Endothelial cell of umbilical vein (primary cell): ENCODE measurements around the gene GFAP. TPM values are rescaled to one million over a fixed set of nuclear protein-coding genes. Genes with fewer than 3 reads are reported as not detected.

ENCODE experiments used
- BruUV-seq: library from RNA; stranded (reverse); fragments of 400-500 nt; replicated peaks from 2 replicates; lab custom pipeline; 2021; lab: Mats Ljungman, UMichigan
- CTCF ChIA-PET: fragments of 300-600, 350-600 bp; sonication (Branson Sonifier 250); formaldehyde crosslinking; loops from one replicate; lab custom pipeline; 2021; ENCODE audit warnings: antibody characterized with exemption, inconsistent platforms; lab: Charles Lee
- POLR2A ChIA-PET: fragments of 300-600, 350-600 bp; sonication (Branson Sonifier 250); formaldehyde crosslinking; loops from one replicate; lab custom pipeline; 2021; ENCODE audit warnings: antibody characterized with exemption, inconsistent platforms; lab: Charles Lee
- DNase-seq: peaks from one replicate; pipeline ENCODE4 v3.0.0-alpha.2; 2011; ENCODE audit warnings: low read depth, low spot score
- FAIRE-seq: peaks from 2 replicates; lab custom pipeline; 2011; peaks lifted over from hg19 to GRCh38; lab: Jason Lieb, UNC
- H2AFZ ChIP-seq: 2 replicates; pipeline ENCODE4 v1.6.0; 2012; ENCODE audit warnings: low read depth, low read length, control low read depth, inconsistent platforms
- H3K27ac ChIP-seq: 2 replicates; pipeline ENCODE4 v1.5.1; 2011; ENCODE audit warnings: low read depth, mild to moderate bottlenecking, control low read depth, low read length, moderate library complexity; ENCODE audit not compliant: insufficient read depth
- H3K27me3 ChIP-seq, 2 experiments: 2 replicates each; pipeline versions ENCODE4 v1.6.0 to v1.6.1; 2011; ENCODE audit warnings: low read length in 2 of 2, mixed read lengths in 1 of 2; ENCODE audit not compliant: control insufficient read depth in 2 of 2, insufficient read depth in 2 of 2
- H3K36me3 ChIP-seq, 2 experiments: 2 replicates in 1 of 2; 3 replicates in 1 of 2; pipeline ENCODE4 v1.5.1; 2011; ENCODE audit warnings: low read length in 2 of 2, mild to moderate bottlenecking in 1 of 2, moderate library complexity in 1 of 2; ENCODE audit not compliant: control insufficient read depth in 2 of 2, insufficient read depth in 2 of 2; ENCODE audit errors: extremely low read depth in 1 of 2
- H3K4me1 ChIP-seq: 3 replicates; pipeline ENCODE4 v1.5.1; 2011; ENCODE audit warnings: mild to moderate bottlenecking, low read length; ENCODE audit not compliant: control insufficient read depth, insufficient read depth; ENCODE audit errors: extremely low read depth
- H3K4me2 ChIP-seq: 2 replicates; pipeline ENCODE4 v1.6.1; 2011; ENCODE audit warnings: low read length, control low read depth, mixed read lengths; ENCODE audit not compliant: insufficient read depth
- H3K4me3 ChIP-seq, 3 experiments: fragments of 200-600 bp in 1 of 3; sonication (generic), shearing (Covaris generic) in 1 of 3; replicated peaks in 1 of 3; 2 replicates each; pipeline ENCODE4 v1.5.1; 2011 to 2016; ENCODE audit warnings: control low read depth in 3 of 3, low read length in 3 of 3, mild to moderate bottlenecking in 2 of 3, inconsistent platforms in 1 of 3, low read depth in 1 of 3, moderate library complexity in 1 of 3; ENCODE audit not compliant: insufficient read depth in 1 of 3
- H3K79me2 ChIP-seq: 2 replicates; pipeline ENCODE4 v1.6.0; 2012; ENCODE audit warnings: low read length, inconsistent platforms; ENCODE audit not compliant: control insufficient read depth, insufficient read depth
- H3K9ac ChIP-seq: replicated peaks from 2 replicates; pipeline ENCODE3; 2011; ENCODE audit warnings: low read length, control low read depth; ENCODE audit not compliant: insufficient read depth; ENCODE audit errors: extremely low read depth
- H3K9me1 ChIP-seq: replicated peaks from 3 replicates; pipeline ENCODE4 v1.6.0; 2011; ENCODE audit warnings: mild to moderate bottlenecking, low read length; ENCODE audit not compliant: control insufficient read depth, insufficient read depth; ENCODE audit errors: extremely low read depth
- H3K9me3 ChIP-seq: replicated peaks from 2 replicates; pipeline ENCODE4 v1.5.1; 2012; ENCODE audit warnings: low read length, inconsistent platforms; ENCODE audit not compliant: control insufficient read depth, insufficient read depth
- H4K20me1 ChIP-seq: replicated peaks from 2 replicates; pipeline ENCODE3; 2011; ENCODE audit warnings: mild to moderate bottlenecking, low read length; ENCODE audit not compliant: control insufficient read depth, insufficient read depth; ENCODE audit errors: extremely low read depth
- EZH2 ChIP-seq: IDR thresholded peaks from 2 replicates; pipeline ENCODE4 v1.6.1; 2012; ENCODE audit warnings: borderline replicate concordance, low read depth, mild to moderate bottlenecking, moderate library complexity, low read length, inconsistent platforms; ENCODE audit not compliant: severe bottlenecking
- FOS ChIP-seq: IDR thresholded peaks from 2 replicates; pipeline ENCODE4 v1.6.1; 2011; ENCODE audit warnings: mild to moderate bottlenecking, low read length, moderate library complexity, borderline replicate concordance; ENCODE audit not compliant: insufficient read depth
- GATA2 ChIP-seq: IDR thresholded peaks from 2 replicates; pipeline ENCODE4 v1.7.0; 2011; ENCODE audit warnings: low read depth, mild to moderate bottlenecking, moderate library complexity, mixed read lengths, low read length; ENCODE audit not compliant: insufficient read length, insufficient read depth
- JUN ChIP-seq: IDR thresholded peaks from 2 replicates; pipeline ENCODE4 v1.6.1; 2011; ENCODE audit warnings: borderline replicate concordance, low read depth; ENCODE audit not compliant: insufficient read length, insufficient read depth
- MYC ChIP-seq: IDR thresholded peaks from one replicate; pipeline ENCODE4 v1.6.1; 2011; ENCODE audit warnings: mild to moderate bottlenecking, low read depth, low read length
- POLR2A ChIP-seq: IDR thresholded peaks from 2 replicates; pipeline ENCODE4 v1.6.1; 2012; ENCODE audit warnings: low read depth, mild to moderate bottlenecking, control low read depth, low read length
- POLR2AphosphoS5 ChIP-seq: IDR thresholded peaks from 2 replicates; pipeline ENCODE4 v1.6.1; 2012; ENCODE audit warnings: low read depth, mild to moderate bottlenecking, control low read depth, low read length, moderate library complexity; ENCODE audit not compliant: insufficient read depth
- dilution Hi-C: fragments of 300-500 bp; cut with MboI; formaldehyde crosslinking; loops from one replicate; pipeline ENCODE4 v1.15.0; 2019; ENCODE audit warnings: low sequenced_read_pairs; ENCODE audit not compliant: extremely low pct_ligation_motif_present
- intact Hi-C: fragments of 100-400 bp; cut with micrococcal nuclease; formaldehyde crosslinking; loops from one replicate; pipeline ENCODE4 v1.10.0; 2022
- polyA plus RNA-seq, 4 experiments: library from polyadenylated mRNA; depleted of rRNA in 3 of 4; stranded (reverse) in 3 of 4; unstranded in 1 of 4; fragments of >200 nt; gene quantifications; 2 replicates each; pipeline versions ENCODE4 v1.2.1 to v1.2.3, GENCODE V29; 2011 to 2012; ENCODE audit warnings: missing spikeins in 1 of 4
- total RNA-seq: library from RNA; stranded (reverse); gene quantifications from 2 replicates; pipeline ENCODE4 v1.2.3, GENCODE V29; 2021
- TF ChIP-seq, protein P1 (sequence below), 2 donors: IDR thresholded peaks; 1 replicate in 1 of 2; 2 replicates in 1 of 2; pipeline ENCODE4 v1.5.1; 2011; ENCODE audit warnings: low read length in 2 of 2, mild to moderate bottlenecking in 2 of 2, moderate library complexity in 2 of 2, control low read depth in 1 of 2, inconsistent platforms in 1 of 2, low read depth in 1 of 2; ENCODE audit not compliant: insufficient read depth in 1 of 2; ENCODE audit errors: extremely low read depth in 1 of 2
- TF ChIP-seq, protein P2 (sequence below): IDR thresholded peaks from 2 replicates; pipeline ENCODE4 v1.6.1; 2011; ENCODE audit not compliant: insufficient read depth, insufficient read length

Gene GFAP
- total and polyA plus RNA-seq, 2 donors (not counting 3 experiments of a cell fraction or from before 2014, with no cell fraction given) = 0.07 to 0.42 TPM

DNA sequence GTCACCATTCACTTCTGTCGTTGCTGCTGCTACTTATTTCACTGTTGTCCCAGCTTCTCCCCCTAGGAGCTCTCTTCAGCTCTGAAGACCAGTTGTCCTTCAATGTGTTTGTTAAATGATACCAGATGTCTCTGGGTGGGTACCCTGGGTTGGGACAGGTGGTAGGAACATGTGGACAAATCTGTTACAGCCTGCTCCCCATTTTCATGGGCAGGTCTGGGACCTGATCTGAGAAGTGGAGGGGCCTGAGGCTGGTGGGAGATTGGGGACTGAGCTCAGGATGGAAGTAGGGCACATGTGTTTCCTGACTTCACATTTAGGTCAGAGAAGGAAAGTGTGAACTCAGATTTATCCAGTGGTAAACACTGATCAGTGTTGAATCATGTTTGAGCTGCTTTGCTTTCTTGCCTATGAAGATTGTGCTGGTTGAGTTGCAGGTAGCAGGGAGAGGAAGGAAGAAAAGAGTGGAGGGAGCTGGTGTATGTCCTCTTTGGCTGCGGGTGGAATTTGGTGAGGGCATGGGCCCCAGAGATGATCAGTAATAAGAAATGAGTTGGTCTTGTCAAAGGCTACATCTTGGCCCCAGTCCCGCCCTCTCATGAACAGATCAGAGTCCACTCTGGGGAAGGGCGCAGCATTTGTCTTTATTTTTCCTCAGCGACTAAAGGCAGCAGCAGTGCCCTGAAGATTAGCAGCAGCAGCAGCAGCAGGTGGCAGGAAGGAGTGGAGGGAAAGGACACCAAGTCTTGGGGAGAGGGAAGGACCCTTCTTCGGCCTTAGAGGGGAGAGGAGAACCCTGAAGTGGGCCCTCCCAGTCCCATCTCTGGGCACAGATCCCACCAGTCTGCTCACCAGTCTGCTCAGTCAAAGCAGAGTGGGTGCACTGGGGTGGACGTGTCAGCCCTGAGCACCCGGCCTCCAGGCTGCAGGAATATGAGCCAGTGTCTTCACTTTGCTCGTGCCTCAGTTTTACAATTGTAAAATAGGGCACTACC lies 10.0 kb downstream of the GFAP start:
- TF ChIP-seq JUN (no peak), POLR2A (no peak), MYC (no peak), GATA2 (no peak), POLR2AphosphoS5 (no peak), EZH2 (no peak), FOS (no peak)
- TF ChIP-seq, protein P1, sequence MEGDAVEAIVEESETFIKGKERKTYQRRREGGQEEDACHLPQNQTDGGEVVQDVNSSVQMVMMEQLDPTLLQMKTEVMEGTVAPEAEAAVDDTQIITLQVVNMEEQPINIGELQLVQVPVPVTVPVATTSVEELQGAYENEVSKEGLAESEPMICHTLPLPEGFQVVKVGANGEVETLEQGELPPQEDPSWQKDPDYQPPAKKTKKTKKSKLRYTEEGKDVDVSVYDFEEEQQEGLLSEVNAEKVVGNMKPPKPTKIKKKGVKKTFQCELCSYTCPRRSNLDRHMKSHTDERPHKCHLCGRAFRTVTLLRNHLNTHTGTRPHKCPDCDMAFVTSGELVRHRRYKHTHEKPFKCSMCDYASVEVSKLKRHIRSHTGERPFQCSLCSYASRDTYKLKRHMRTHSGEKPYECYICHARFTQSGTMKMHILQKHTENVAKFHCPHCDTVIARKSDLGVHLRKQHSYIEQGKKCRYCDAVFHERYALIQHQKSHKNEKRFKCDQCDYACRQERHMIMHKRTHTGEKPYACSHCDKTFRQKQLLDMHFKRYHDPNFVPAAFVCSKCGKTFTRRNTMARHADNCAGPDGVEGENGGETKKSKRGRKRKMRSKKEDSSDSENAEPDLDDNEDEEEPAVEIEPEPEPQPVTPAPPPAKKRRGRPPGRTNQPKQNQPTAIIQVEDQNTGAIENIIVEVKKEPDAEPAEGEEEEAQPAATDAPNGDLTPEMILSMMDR (IDR thresholded peaks at IDR 0.05; ENCODE audit: extremely low read depth in 1 of 2, insufficient read depth in 1 of 2, low read depth in 1 of 2, low read length in 2 of 2) = no peak
- TF ChIP-seq, protein P2, sequence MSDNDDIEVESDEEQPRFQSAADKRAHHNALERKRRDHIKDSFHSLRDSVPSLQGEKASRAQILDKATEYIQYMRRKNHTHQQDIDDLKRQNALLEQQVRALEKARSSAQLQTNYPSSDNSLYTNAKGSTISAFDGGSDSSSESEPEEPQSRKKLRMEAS = no peak
- no peak overlapping the region for H3K4me3 ChIP-seq
- FAIRE-seq (peak; percentile 69), DNase-seq (peak; percentile 37)
- peaks cover 43% of the 10 kb centered on the region for H3K4me1 ChIP-seq
- ChIA-PET CTCF (interaction anchor here (0.9 to 1.6 kb wide), 4 partner anchors 10 to 230 kb away, joined by 3 to 6 read pairs (median 4); partner anchors contain the start of genes ACBD4 and GFAP), POLR2A (no interaction called here)
- dilution Hi-C loops = no loop called here
- no peaks in the 10 kb centered on the region for H4K20me1 ChIP-seq
- peak overlapping the region; percentile 84 for H3K27ac ChIP-seq
- no peaks in the 10 kb centered on the region for H3K27me3 ChIP-seq
- H3K36me3 ChIP-seq = no peaks in the 10 kb centered on the region
- H3K4me2 ChIP-seq = peak overlapping the region; percentile 54
- intact Hi-C loops = no loop called here
- peak overlapping the region; percentile 64 for H2AFZ ChIP-seq
- BruUV-seq = TSS peak; percentile 89
- peak overlapping the region; percentile 36 for H3K9ac ChIP-seq
- no peaks in the 10 kb centered on the region for H3K9me1 ChIP-seq
- no peaks in the 10 kb centered on the region for H3K79me2 ChIP-seq
- H3K9me3 ChIP-seq = no peaks in the 10 kb centered on the region
